ENCODE data around the gene ATP12A.

DNA sequence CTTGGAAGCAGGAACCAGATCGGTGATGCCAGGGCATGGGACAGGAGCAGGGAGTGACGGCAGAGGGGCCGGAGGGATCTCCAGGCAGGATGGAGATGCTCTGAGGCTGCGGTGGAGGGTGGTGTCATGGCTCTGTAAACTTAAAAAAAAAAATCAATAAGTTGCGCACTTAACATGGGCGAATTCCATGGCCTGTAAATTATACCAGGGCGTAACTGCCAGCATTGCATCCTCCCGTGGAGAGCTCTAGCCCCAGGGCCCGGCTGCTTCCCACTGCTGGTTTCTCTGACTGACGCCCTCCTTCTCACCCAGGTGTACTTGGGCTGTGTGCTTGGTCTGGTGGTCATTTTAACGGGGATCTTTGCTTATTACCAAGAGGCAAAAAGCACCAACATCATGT lies 8.7 kb downstream of the ATP12A start:
- TF ChIP-seq, protein P1, sequence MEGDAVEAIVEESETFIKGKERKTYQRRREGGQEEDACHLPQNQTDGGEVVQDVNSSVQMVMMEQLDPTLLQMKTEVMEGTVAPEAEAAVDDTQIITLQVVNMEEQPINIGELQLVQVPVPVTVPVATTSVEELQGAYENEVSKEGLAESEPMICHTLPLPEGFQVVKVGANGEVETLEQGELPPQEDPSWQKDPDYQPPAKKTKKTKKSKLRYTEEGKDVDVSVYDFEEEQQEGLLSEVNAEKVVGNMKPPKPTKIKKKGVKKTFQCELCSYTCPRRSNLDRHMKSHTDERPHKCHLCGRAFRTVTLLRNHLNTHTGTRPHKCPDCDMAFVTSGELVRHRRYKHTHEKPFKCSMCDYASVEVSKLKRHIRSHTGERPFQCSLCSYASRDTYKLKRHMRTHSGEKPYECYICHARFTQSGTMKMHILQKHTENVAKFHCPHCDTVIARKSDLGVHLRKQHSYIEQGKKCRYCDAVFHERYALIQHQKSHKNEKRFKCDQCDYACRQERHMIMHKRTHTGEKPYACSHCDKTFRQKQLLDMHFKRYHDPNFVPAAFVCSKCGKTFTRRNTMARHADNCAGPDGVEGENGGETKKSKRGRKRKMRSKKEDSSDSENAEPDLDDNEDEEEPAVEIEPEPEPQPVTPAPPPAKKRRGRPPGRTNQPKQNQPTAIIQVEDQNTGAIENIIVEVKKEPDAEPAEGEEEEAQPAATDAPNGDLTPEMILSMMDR (IDR thresholded peaks at IDR 0.05; ENCODE audit: poor library complexity) = no peak
- TF ChIP-seq EZH2phosphoT487 (IDR thresholded peaks at IDR 0.05; ENCODE audit: low read depth, severe bottlenecking, unreplicated experiment) = no peak
- no peak for TF ChIP-seq EZH2 (IDR thresholded peaks at IDR 0.05; ENCODE audit: borderline replicate concordance)

All from hepatocyte (in vitro differentiated cells).